ENCODE data around the gene NPIPA3. TPM values are rescaled to one million over a fixed set of nuclear protein-coding genes. Genes with fewer than 3 reads are reported as not detected.
"Not testable (repeated sequence)": the region's sequence is repeated elsewhere in the genome, so short reads cannot be mapped to it uniquely, and the experiment has no call there.

The NPIPA3 gene
- total RNA-seq, 4 donors from 2014 or later, result 0.87 to 2.3 (median 1.2) TPM; not detected in 1

GRCh38 chr16:14681115-14681514 is 22.1 kb upstream of the NPIPA3 start:
- TF ChIP-seq CTCF (IDR thresholded peaks at IDR 0.05), result no peak
- no peak for TF ChIP-seq POLR2A (IDR thresholded peaks at IDR 0.05)
- TF ChIP-seq EP300 (IDR thresholded peaks at IDR 0.05), result no peak
- no peak for DNase-seq (ENCODE audit: low spot score in 2 of 2)
- Histone ChIP-seq H3K4me1 (no peaks in the 10 kb centered on the region), H3K27me3 (no peaks in the 10 kb centered on the region), H3K27ac (no peak overlapping the region), H3K36me3 (no peaks in the 10 kb centered on the region), H3K9me3 (no peaks in the 10 kb centered on the region), H3K4me3 (no peak overlapping the region)
- 92 to 95% methylated on average over 4 of the region's 4 CpGs for WGBS, 2 donors

GRCh38 chr16:14682121-14682520 is 21.1 kb upstream of the NPIPA3 start:
- no peak for DNase-seq (ENCODE audit: low spot score in 2 of 2)
- H3K4me3 ChIP-seq, result no peak overlapping the region

GRCh38 chr16:14685870-14686793 is 17.1 kb upstream of the NPIPA3 start:
- H3K4me1 ChIP-seq; H3K9me3 ChIP-seq; H3K27ac ChIP-seq; H3K4me3 ChIP-seq; DNase-seq (ENCODE audit: low spot score in 2 of 2); H3K27me3 ChIP-seq; H3K36me3 ChIP-seq: not testable (repeated sequence)
- WGBS, 2 donors, result 83% methylated on average over 15 of the region's 15 CpGs

More at GRCh38 chr16:14682121-14682520, 21.1 kb upstream of the NPIPA3 start:
- no peak for TF ChIP-seq EP300 (IDR thresholded peaks at IDR 0.05)
- TF ChIP-seq POLR2A (IDR thresholded peaks at IDR 0.05), result no peak
- TF ChIP-seq CTCF (IDR thresholded peaks at IDR 0.05), result no peak
- 94% methylated on average over 8 of the region's 8 CpGs for WGBS, 2 donors
- H3K27me3 ChIP-seq, result no peaks in the 10 kb centered on the region
- no peaks in the 10 kb centered on the region for H3K36me3 ChIP-seq
- H3K4me1 ChIP-seq, result no peaks in the 10 kb centered on the region
- H3K9me3 ChIP-seq, result no peaks in the 10 kb centered on the region
- no peak overlapping the region for H3K27ac ChIP-seq

GRCh38 chr16:14694129-14694528 is 9.1 kb upstream of the NPIPA3 start, which contains the start of gene PLA2G10:
Gene PLA2G10, minus strand, starts transcription at chr16:14694308. Its CDS starts 79 bp downstream, at chr16:14694229.
- not testable (repeated sequence) for H3K9me3 ChIP-seq; H3K36me3 ChIP-seq; H3K27ac ChIP-seq; H3K4me3 ChIP-seq; DNase-seq (ENCODE audit: low spot score in 2 of 2); H3K4me1 ChIP-seq; H3K27me3 ChIP-seq
- WGBS, 2 donors, result no CpG with 5 or more reads among the region's 28 CpGs

GRCh38 chr16:14701859-14702258 is 1.4 kb upstream of the NPIPA3 start:
- 52% methylated on average over 2 of the region's 7 CpGs; no CpG with 5 or more reads in 1 of the 2 donors for WGBS, 2 donors

GRCh38 chr16:14702672-14703071 is 539 bp upstream of the NPIPA3 start:
- not testable (repeated sequence) for H3K4me3 ChIP-seq; H3K4me1 ChIP-seq; H3K27me3 ChIP-seq; H3K27ac ChIP-seq; H3K9me3 ChIP-seq; H3K36me3 ChIP-seq; DNase-seq (ENCODE audit: low spot score in 2 of 2)
- no CpG with 5 or more reads among the region's 11 CpGs for WGBS, 2 donors

More at GRCh38 chr16:14701859-14702258, 1.4 kb upstream of the NPIPA3 start:
- H3K4me3 ChIP-seq; H3K9me3 ChIP-seq; H3K4me1 ChIP-seq; H3K27me3 ChIP-seq; H3K36me3 ChIP-seq; H3K27ac ChIP-seq; DNase-seq (ENCODE audit: low spot score in 2 of 2): not testable (repeated sequence)

- H3K4me3 ChIP-seq; H3K27ac ChIP-seq; H3K27me3 ChIP-seq; H3K4me1 ChIP-seq; H3K36me3 ChIP-seq; H3K9me3 ChIP-seq; DNase-seq (ENCODE audit: low spot score in 2 of 2): not testable (repeated sequence)
- no CpG with 5 or more reads among the region's 28 CpGs for WGBS, 2 donors
Observed at GRCh38 chr16:14733233-14733632, 30.0 kb downstream of the NPIPA3 start.

- not testable (repeated sequence) for DNase-seq (ENCODE audit: low spot score in 2 of 2); H3K4me1 ChIP-seq; H3K27ac ChIP-seq; H3K36me3 ChIP-seq; H3K9me3 ChIP-seq; H3K4me3 ChIP-seq; H3K27me3 ChIP-seq
- no CpG with 5 or more reads among the region's 10 CpGs for WGBS, 2 donors
Observed at GRCh38 chr16:14740832-14741385, 37.7 kb downstream of the NPIPA3 start.

GRCh38 chr16:14741794-14742193 is 38.6 kb downstream of the NPIPA3 start:
- not testable (repeated sequence) for H3K9me3 ChIP-seq; H3K4me1 ChIP-seq; H3K36me3 ChIP-seq; H3K27ac ChIP-seq; DNase-seq (ENCODE audit: low spot score in 2 of 2); H3K27me3 ChIP-seq; H3K4me3 ChIP-seq
- no CpG with 5 or more reads among the region's 11 CpGs for WGBS, 2 donors

- H3K27ac ChIP-seq; DNase-seq (ENCODE audit: low spot score in 2 of 2); H3K4me1 ChIP-seq; H3K27me3 ChIP-seq; H3K9me3 ChIP-seq; H3K36me3 ChIP-seq; H3K4me3 ChIP-seq: not testable (repeated sequence)
- no CpG with 5 or more reads among the region's 73 CpGs for WGBS, 2 donors
Observed at GRCh38 chr16:14742273-14743128, 39.3 kb downstream of the NPIPA3 start, which contains the start of gene NPIPA2. Gene NPIPA2, plus strand, starts transcription at chr16:14742533. Its CDS starts 5,533 bp downstream, at chr16:14748066.
